ENCODE data around the gene GRXCR2.

The GRXCR2 gene

DNA sequence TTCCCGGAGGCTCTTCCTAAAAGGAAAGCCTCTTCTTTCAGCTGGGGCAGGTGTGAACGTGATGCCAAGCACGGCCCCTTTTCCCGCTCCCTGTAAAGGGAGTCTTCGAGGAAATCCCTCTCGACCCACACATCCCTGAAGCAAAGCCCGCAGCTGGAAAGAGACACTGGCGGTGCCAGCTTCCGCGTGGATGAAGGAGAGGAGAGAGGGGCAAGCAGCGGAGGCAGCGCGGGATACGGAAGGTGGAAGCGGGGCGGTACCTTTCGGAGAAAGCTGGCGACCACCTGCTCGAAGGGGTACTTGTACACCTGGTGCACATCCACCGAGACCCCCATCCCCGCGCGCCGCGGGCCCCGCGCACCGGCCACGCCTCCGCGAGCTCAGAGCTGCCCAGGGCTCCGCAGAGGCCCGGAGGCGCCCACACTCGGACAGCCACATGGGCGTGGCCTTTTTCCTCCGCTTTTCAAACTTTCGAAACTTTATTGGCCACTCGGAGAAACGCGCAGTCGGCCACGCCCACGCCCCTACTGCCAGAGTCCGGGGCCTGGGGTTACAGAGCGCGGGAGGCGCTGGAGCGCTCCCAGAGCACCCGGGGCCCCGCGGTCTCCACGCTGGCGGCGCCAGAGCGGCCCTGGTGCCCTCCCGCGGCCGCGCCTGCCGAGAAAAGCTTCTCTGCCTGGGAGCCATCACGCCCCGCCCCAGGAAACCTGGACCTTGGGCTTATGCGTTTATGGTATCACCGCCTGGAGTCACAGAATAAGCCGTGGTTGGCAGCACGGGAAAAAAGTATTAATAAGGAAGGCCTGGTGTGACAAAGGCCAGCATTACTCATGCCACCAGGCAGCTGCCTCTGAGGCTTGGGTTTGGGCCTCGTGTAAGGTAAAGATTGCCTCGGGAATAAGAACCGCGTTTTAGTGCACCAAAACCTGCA lies 37.6 kb downstream of the GRXCR2 start, which contains the start of gene PRELID2:
Gene PRELID2 (minus strand): TSS at position 426 of the 931 bp plus-strand sequence. CDS start 91 bp downstream, at position 335.
- no peak for DNase-seq

GRCh38 chr5:145834554-145834916 lies 38.3 kb downstream of the GRXCR2 start:
- DNase-seq = no peak

DNA sequence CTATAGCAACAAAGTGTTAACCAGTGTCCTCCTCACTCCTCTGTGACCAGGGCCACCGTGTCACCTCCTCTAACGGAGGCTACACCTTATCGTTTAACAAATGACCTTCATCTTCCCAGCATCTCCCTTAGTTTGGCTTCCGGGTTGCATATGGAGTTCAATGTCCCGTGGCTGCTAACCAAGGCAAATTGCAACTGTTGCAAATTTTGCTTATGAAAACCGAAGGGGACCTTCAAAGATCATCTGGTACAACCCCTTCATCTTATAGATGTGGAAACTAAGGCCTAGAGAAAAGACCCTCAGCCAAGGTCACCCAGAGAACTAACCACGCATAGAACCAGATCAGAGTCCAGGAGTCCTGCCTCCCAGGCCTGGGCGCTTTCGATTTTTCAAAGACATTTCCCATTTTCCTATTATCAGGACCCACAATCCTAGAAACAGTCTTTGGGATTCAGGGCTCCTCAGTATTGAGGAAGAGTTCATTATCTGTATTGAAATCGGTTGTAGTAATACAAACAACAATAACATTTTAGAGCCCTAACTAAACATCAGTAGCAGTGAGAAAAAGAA lies 39.1 kb downstream of the GRXCR2 start:
- no peak for DNase-seq

DNA sequence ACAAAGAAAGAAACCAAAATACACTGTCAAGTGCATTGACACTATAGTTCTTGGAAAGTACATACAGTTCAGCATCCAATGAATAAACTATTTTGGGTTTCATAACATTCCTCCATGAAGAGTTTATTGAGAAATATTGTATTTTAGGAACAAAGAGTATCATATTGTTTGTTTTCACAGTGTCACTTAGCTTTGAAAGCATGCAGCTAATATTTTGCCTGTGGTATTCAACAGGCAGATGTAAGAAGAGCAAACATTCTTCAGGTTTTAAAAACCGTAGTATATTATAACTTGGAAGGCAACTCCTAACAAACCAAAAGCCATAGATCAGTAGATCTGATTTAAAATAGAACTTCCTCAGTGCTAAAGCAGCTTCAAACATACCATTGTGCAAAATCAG lies 42.2 kb downstream of the GRXCR2 start:
- no peak for DNase-seq

- DNase-seq = no peak
These were observed 43.0 kb downstream of the GRXCR2 start for GRCh38 chr5:145829708-145830361.

DNA sequence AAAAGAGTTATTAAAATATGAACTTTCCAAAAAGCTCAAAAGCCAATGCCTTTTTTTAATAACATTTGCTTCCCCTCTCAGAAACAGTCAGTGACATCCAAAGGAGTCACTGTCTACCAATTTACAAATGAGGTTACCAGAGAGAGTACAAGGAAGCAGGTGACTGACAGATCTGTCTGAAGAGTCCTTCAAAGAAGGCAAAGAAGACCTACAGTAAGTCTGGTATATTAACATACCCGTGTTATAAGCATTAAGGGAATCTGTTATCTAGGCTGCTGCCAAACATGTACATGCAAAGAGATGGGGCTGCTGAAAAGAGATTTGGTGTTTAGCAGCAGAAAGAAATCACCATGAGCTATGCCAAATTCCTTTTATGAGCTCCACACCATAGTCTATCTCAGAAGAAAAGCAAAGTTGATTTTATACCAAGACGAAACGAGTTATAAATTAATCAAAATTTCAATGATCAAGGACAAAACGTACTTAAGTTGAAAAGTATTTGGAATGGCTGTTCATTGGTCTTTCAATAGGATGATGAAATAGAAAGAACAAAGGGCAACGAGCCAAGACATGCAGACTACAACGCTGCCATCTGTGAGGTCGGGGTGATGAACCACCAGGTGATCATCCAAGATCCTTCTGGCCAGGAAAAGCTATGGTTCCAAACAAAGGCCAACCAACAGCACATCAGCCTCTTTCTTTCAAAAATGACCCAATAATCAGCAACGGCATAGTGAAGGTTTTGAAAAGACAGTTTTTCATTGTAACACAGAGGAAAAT lies 45.7 kb downstream of the GRXCR2 start:
- DNase-seq = no peak

- no peak for DNase-seq
These were observed 47.0 kb downstream of the GRXCR2 start for GRCh38 chr5:145825751-145826180.

DNA sequence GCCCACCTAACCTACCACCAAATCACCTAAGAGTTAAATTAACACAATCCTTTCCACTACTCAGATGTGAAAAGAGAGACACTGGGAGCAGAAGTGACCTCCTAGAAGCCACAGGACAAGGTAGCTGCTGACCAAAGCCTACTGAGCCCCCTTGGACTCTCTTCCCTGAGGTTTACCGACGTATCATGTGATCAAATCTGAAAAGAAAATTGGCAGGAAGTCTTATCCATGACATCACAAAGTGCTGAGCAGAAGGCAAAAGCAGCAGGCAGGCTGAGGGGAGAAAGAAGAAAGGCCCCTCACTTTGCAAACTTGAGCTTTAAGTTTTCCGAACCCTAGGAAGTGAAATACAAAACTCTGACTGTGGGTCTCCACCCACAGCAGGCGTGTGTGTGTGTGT lies 48.8 kb downstream of the GRXCR2 start:
- DNase-seq = no peak

DNA sequence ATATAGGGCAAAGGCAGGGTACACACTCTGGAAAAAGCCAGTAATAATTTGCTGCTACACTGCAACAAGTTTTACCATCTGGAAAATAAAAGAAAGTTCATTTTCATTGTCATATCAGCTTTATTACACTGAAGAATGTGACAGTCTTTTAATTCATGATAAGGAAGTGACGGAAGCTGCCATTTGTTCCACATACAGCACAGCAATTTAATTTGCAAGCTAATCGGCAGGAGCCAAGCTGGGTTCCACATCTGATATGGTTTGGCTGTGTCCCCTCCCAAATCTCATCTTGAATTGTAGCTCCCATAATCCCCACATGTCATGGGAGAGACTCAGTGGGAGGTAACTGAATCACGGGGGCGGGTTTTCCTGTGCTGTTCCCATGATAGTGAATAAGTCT lies 54.2 kb downstream of the GRXCR2 start:
- DNase-seq = no peak

DNA sequence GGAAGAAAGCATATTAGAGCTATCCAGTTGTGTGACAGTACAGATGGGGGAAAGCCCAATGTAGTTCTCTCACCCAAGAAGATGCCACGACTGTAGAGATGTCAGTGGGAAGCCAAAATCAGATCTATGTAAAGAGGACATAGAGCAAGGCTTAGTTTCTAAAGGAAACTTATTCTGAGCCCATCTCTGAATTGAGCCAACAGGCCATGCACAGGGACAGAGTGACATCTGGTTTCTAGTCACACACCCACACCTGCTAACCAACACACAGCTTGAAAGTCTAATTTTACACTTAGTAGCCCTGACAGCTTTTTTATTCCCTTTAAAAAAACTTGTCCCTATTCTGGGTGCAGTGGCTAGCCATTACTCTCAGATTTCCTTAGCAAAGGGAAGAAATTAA lies 59.9 kb downstream of the GRXCR2 start:
- DNase-seq = no peak

- no peak for DNase-seq
These were observed 60.8 kb downstream of the GRXCR2 start for GRCh38 chr5:145811834-145812625.
